NCI-H2227 (cell line): ENCODE results near the gene CYP26C1.
A peak's percentile ranks its signal among the peaks of the same experiment; 100 is the strongest.

ENCODE experiments used
- DNase-seq: peaks from one replicate; lab custom pipeline; 2025; ENCODE audit not compliant: unreplicated experiment; lab: John Stamatoyannopoulos, UW

Gene CYP26C1

DNA sequence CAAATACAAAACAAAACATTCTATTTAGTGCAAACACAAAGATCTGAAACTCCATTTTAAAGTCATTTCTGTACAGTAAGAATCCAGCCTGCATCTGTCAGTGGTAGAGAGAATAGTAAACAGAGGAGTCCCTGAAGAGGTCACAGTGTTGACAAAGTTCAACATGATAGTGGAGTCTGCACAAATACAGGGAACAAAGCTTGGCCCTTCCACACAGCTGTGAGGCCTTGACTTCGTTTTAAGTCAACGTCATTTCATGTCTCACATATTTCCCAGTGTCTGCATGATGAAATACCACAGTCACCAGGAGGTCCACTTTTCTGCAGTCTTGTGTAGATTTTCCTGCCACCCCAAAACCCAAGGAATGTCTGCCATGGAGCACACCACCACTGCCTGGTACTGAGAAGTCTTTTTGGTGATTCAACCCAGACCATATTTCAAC, 46.1 kb downstream of the CYP26C1 start:
- no peak for DNase-seq

DNA sequence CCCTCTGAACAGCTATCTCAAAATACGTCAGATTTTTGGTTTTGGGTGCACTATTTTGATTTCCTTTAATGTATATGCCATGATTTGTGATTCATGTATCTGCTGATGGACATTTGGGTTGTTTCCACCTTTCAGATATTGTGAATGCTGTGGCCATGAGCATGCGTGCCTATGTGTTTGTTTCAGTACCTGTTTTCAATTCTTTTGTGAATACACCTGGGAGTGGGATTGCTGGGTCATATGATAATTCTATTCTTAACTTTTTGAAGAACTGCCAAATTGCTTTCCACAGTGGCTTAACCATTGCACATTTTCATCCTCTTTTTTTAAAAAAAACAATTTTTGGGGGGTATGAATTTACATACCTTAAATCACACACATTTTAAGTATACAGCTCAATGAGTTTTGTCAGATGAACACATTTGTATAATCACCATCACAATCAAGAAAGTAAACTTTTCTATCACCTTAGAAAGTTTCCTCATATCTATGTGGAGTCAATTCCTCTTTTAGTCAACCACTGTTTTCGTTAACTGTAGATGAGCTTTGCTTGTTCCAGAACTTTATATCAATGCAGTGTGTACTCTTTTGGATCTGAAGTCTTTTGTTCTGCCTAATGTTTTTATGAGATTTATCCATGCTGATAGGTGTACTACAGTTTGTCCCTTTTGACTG, 50.0 kb downstream of the CYP26C1 start:
- no peak for DNase-seq

DNA sequence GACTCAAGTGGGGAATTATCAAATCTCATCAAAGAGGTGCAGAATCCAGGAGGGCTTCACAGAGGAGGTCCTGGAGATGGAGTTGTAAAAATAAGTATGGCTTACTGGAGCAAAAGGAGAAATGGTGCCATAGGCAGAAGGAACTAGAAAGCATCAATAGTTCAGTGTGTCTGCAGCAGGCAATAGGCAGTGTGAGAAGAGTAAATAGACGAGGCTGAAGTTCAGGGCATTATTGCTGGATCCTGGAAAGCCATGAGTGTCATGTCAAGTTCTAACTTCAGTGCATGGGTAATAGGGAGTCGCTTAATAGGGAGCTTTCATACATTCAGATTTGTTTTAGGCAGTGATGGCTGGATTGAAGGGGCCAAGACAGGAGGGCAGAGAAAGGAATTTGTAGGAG, 52.4 kb downstream of the CYP26C1 start:
- no peak for DNase-seq

GRCh38 chr10:93115661-93116383, 55.2 kb downstream of the CYP26C1 start:
- DNase-seq, result peak; percentile 46
